Heart left ventricle (tissue), 16 donors: ENCODE results near the gene ZNF280D. TPM values are rescaled to one million over a fixed set of nuclear protein-coding genes. Genes with fewer than 3 reads are reported as not detected.

Source experiments
- ATAC-seq, 4 donors: fragments of 200-7000 bp; cut with Tn5 transposase; one replicate each; pipeline ENCODE4 v1.9.1; 2020 to 2022; ENCODE audit warnings: moderate library complexity in 4 of 4, mild to moderate bottlenecking in 3 of 4, moderate number of reproducible peaks in 1 of 4
- DNase-seq, 5 donors: peaks; one replicate each; pipeline ENCODE4 v3.0.0-alpha.2; 2020
- H3K27ac ChIP-seq, 12 donors: fragments of 200-600 bp; sonication (generic) in 4 of 12; one replicate each; pipeline versions ENCODE4 v1.5.0 to v1.8.0; 2016 to 2022; ENCODE audit warnings: mild to moderate bottlenecking in 2 of 12
- H3K27me3 ChIP-seq, 9 donors: fragments of 200-600 bp; sonication (generic) in 2 of 9; one replicate each; pipeline versions ENCODE4 v1.5.1 to v1.8.0; 2016 to 2022; ENCODE audit warnings: mild to moderate bottlenecking in 3 of 9
- H3K36me3 ChIP-seq, 9 donors: fragments of 200-600 bp; sonication (generic) in 2 of 9; one replicate each; pipeline versions ENCODE4 v1.5.0 to v1.8.0; 2018 to 2022; ENCODE audit warnings: mild to moderate bottlenecking in 2 of 9
- H3K4me1 ChIP-seq, 12 donors: fragments of 200-600 bp; sonication (generic) in 4 of 12; one replicate each; pipeline versions ENCODE4 v1.5.0 to v1.8.0; 2016 to 2022; ENCODE audit warnings: mild to moderate bottlenecking in 3 of 12
- H3K4me3 ChIP-seq, 12 donors: fragments of 200-600 bp; sonication (generic) in 4 of 12; one replicate each; pipeline versions ENCODE4 v1.5.0 to v1.8.0; 2017 to 2022; ENCODE audit warnings: mild to moderate bottlenecking in 9 of 12, moderate library complexity in 4 of 12
- H3K9me3 ChIP-seq, 12 donors: fragments of 200-600 bp; sonication (generic) in 4 of 12; one replicate each; pipeline versions ENCODE4 v1.5.0 to v1.8.0; 2016 to 2022; ENCODE audit warnings: mild to moderate bottlenecking in 1 of 12
- POLR2A ChIP-seq, 2 donors: fragments of 450-650 bp; IDR thresholded peaks; one replicate each; pipeline ENCODE4 v1.6.1; 2017; ENCODE audit warnings: antibody characterized with exemption in 2 of 2, mild to moderate bottlenecking in 2 of 2, moderate library complexity in 2 of 2
- WGBS, 4 donors: extraction: QIAGEN DNeasy Blood & Tissue Kit in 2 of 4; methylation state at CpG; one replicate each; pipeline versions ENCODE4 v1.1.5 to v1.1.7; 2013 to 2018; 5-methylcytosine and 5-hydroxymethylcytosine counted together
- intact Hi-C, 10 donors: fragments of 100-400 bp; cut with DNase I; formaldehyde crosslinking; loops; one replicate each; pipeline versions ENCODE4 v1.11.1 to v1.14.2; 2022
- polyA plus RNA-seq, 2 donors: library from polyadenylated mRNA; stranded (reverse); fragments of 200-250 nt; gene quantifications; one replicate each; pipeline ENCODE4 v1.2.3, GENCODE V29; 2013
- total RNA-seq, 9 donors: library from RNA; depleted of rRNA in 2 of 9; stranded (reverse); fragments of >200 nt in 2 of 9; fragmentation: NEBNext Ultra II Directional in 3 of 9; extraction: Animal tissue kit (Norgen Biotek cat#: 25700) in 3 of 9; gene quantifications; one replicate each; pipeline versions ENCODE4 v1.1.0 to v1.2.4, GENCODE V29; 2016 to 2023
- TF ChIP-seq, protein P1 (sequence below), 12 donors: fragments of 200-600 bp; sonication (generic) in 4 of 12; IDR thresholded peaks; one replicate each; pipeline versions ENCODE4 v1.5.0 to v1.8.0; 2018 to 2022; ENCODE audit warnings: antibody characterized with exemption in 12 of 12, mild to moderate bottlenecking in 5 of 12
- donor health status: ischemic (EF 13 %, LVEDD 7.1; RV severe dilation, severe dysfunction).
- donor health status: healthy with polysubstance abuse.
- donor health status: DM: no; HTN: yes; CAD: no.
- donor health status: DM: no; HTN: no; CAD: no.
- donor health status: ischemic (EF 25% LVEDD 6.9; RV normal size, moderate dysfunction).
- donor health status: ischemic (EF 25% LVEDD 5.7; RV mildly dilated, moderate dysfunction).
- donor health status: healthy.
- donor health status: DM: yes; HTN: yes; CAD: no.
- donor health status: ischemic (EF 35%, LVEDD 5.7; RV mildly dilated, moderate dysfunction).
- donor health status: nonischemic (EF 11% LVEDD 7.7; RV severe dilation, severe dysfunction).
- donor health status: DM: yes; HTN: yes; CAD: no.
- donor health status: PGD.
- donor health status: ischemic (EF 29% LVEDD 5.4; RV normal size, mild dysfunction).
- donor health status: nonischemic (EF 23%, LVEDD 6.1; RV moderate dilation, normal function).

ZNF280D gene
- total and polyA plus RNA-seq, 11 donors, result 7.0 to 32.8 (median 23.4) TPM

GRCh38 chr15:56631765-56632164 lies 101.5 kb downstream of the ZNF280D start:
- H3K36me3 ChIP-seq, result peaks cover 0 to 59% (median 31%) of the 10 kb centered on the region in 9 donors
- H3K4me1 ChIP-seq, result peaks cover 0 to 2% (median 0%) of the 10 kb centered on the region in 12 donors
- H3K27ac ChIP-seq, result no peak overlapping the region
- no peaks in the 10 kb centered on the region for H3K27me3 ChIP-seq
- intact Hi-C loops, result no loop called here
- H3K9me3 ChIP-seq, result no peaks in the 10 kb centered on the region
- no peak for TF ChIP-seq POLR2A (IDR thresholded peaks at IDR 0.05)
- TF ChIP-seq, protein P1, sequence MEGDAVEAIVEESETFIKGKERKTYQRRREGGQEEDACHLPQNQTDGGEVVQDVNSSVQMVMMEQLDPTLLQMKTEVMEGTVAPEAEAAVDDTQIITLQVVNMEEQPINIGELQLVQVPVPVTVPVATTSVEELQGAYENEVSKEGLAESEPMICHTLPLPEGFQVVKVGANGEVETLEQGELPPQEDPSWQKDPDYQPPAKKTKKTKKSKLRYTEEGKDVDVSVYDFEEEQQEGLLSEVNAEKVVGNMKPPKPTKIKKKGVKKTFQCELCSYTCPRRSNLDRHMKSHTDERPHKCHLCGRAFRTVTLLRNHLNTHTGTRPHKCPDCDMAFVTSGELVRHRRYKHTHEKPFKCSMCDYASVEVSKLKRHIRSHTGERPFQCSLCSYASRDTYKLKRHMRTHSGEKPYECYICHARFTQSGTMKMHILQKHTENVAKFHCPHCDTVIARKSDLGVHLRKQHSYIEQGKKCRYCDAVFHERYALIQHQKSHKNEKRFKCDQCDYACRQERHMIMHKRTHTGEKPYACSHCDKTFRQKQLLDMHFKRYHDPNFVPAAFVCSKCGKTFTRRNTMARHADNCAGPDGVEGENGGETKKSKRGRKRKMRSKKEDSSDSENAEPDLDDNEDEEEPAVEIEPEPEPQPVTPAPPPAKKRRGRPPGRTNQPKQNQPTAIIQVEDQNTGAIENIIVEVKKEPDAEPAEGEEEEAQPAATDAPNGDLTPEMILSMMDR (IDR thresholded peaks at IDR 0.05), result no peak
- 59 to 70% (median 64%) methylated on average over 3 of the region's 3 CpGs for WGBS, 4 donors
- DNase-seq (no peak), ATAC-seq (no peak)
- H3K4me3 ChIP-seq, result no peak overlapping the region

GRCh38 chr15:56628893-56629532 lies 104.3 kb downstream of the ZNF280D start:
- DNase-seq (no peak), ATAC-seq (no peak)
- H3K27me3 ChIP-seq, result no peaks in the 10 kb centered on the region
- no peak overlapping the region for H3K4me3 ChIP-seq
- TF ChIP-seq POLR2A (IDR thresholded peaks at IDR 0.05), result no peak
- no peaks in the 10 kb centered on the region for H3K4me1 ChIP-seq
- intact Hi-C loops, result no loop called here
- no peak overlapping the region for H3K27ac ChIP-seq
- 90 to 94% (median 93%) methylated on average over 2 of the region's 2 CpGs for WGBS, 4 donors
- H3K36me3 ChIP-seq, result peaks cover 0 to 48% (median 26%) of the 10 kb centered on the region in 9 donors
- no peaks in the 10 kb centered on the region for H3K9me3 ChIP-seq

GRCh38 chr15:56619887-56620286 lies 113.4 kb downstream of the ZNF280D start:
- TF ChIP-seq, protein P1 (IDR thresholded peaks at IDR 0.05), result no peak
- no peak for TF ChIP-seq POLR2A (IDR thresholded peaks at IDR 0.05)
- WGBS, 4 donors, result 50 to 65% (median 58%) methylated on average over 2 of the region's 2 CpGs
- intact Hi-C loops, result no loop called here

DNA sequence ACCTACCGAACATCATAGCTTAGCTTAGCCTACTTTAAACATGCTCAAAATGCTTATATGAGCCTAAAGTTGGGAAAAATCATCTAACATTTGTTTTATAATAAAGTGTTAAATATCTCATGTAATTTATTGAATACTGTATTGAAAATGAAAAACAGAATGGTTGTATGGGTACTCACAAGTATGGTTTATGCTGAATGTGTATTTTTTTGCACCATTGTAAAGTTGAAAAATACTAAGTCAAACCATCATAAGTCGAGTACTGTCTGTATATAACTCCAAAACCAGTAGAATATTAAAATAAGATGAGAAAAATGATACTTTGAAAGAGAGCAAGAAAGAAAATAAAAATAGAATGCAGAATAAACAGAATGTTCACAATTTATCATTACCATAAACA lies 115.7 kb downstream of the ZNF280D start:
- no peak for TF ChIP-seq POLR2A (IDR thresholded peaks at IDR 0.05)
- TF ChIP-seq, protein P1 (IDR thresholded peaks at IDR 0.05), result no peak
- intact Hi-C loops, result no loop called here
- Histone ChIP-seq H3K36me3 (no peaks in the 10 kb centered on the region), H3K4me1 (no peaks in the 10 kb centered on the region), H3K27me3 (no peaks in the 10 kb centered on the region), H3K27ac (no peak overlapping the region), H3K4me3 (no peak overlapping the region), H3K9me3 (peaks cover 0 to 8% (median 0%) of the 10 kb centered on the region in 12 donors)
- ATAC-seq, result no peak
- WGBS, 4 donors, result 94 to 98% (median 97%) methylated on average over 2 of the region's 2 CpGs
- no peak for DNase-seq

More at GRCh38 chr15:56619887-56620286, 113.4 kb downstream of the ZNF280D start:
- ATAC-seq, result no peak
- Histone ChIP-seq H3K4me3 (no peak overlapping the region), H3K9me3 (peaks cover 0 to 8% (median 0%) of the 10 kb centered on the region in 12 donors), H3K27me3 (no peaks in the 10 kb centered on the region), H3K27ac (no peak overlapping the region), H3K4me1 (no peaks in the 10 kb centered on the region), H3K36me3 (peaks cover 0 to 7% (median 0%) of the 10 kb centered on the region in 9 donors)
- DNase-seq, result no peak

- DNase-seq (no peak), ATAC-seq (no peak)
- intact Hi-C loops, result no loop called here
- Histone ChIP-seq H3K9me3 (peaks cover 0 to 8% (median 0%) of the 10 kb centered on the region in 12 donors), H3K4me3 (no peak overlapping the region), H3K4me1 (no peaks in the 10 kb centered on the region), H3K36me3 (no peaks in the 10 kb centered on the region), H3K27me3 (no peaks in the 10 kb centered on the region), H3K27ac (no peak overlapping the region)
- WGBS, 4 donors, result 77 to 83% (median 80%) methylated on average over 3 of the region's 3 CpGs
- TF ChIP-seq, protein P1 (IDR thresholded peaks at IDR 0.05), result no peak
- TF ChIP-seq POLR2A (IDR thresholded peaks at IDR 0.05), result no peak
These were observed 116.8 kb downstream of the ZNF280D start for GRCh38 chr15:56616551-56616950.
